CD14-positive monocyte (primary cell): ENCODE results near the gene TCP11. TPM values are rescaled to one million over a fixed set of nuclear protein-coding genes. Genes with fewer than 3 reads are reported as not detected.

ENCODE experiments used
- DNase-seq, 3 donors: peaks; one replicate each; pipeline ENCODE4 v3.0.0-alpha.2; 2011 to 2022
- H2AFZ ChIP-seq: 2 replicates; pipeline ENCODE4 v1.6.0; 2012; ENCODE audit warnings: mild to moderate bottlenecking, low read depth, low read length, inconsistent platforms; ENCODE audit not compliant: insufficient read depth, poor library complexity, severe bottlenecking
- H3K27ac ChIP-seq, 2 donors: 1 replicate in 1 of 2; 2 replicates in 1 of 2; pipeline ENCODE4 v1.5.1; 2012 to 2013; ENCODE audit warnings: low read length in 2 of 2, control low read depth in 1 of 2, inconsistent platforms in 1 of 2, low read depth in 1 of 2, mild to moderate bottlenecking in 1 of 2
- H3K27me3 ChIP-seq, 2 donors: one replicate each; pipeline versions ENCODE4 v1.6.0 to v1.6.1; 2011 to 2013; ENCODE audit warnings: low read length in 2 of 2; ENCODE audit not compliant: control insufficient read depth in 2 of 2, insufficient read depth in 2 of 2
- H3K36me3 ChIP-seq, 2 donors: replicated peaks in 1 of 2; 1 replicate in 1 of 2; 2 replicates in 1 of 2; pipeline versions ENCODE4 v1.5.1 to v1.6.1; 2012 to 2013; ENCODE audit warnings: low read length in 2 of 2, control low read depth in 1 of 2, inconsistent platforms in 1 of 2, mild to moderate bottlenecking in 1 of 2; ENCODE audit not compliant: insufficient read depth in 2 of 2, control insufficient read depth in 1 of 2
- H3K4me1 ChIP-seq, 2 donors: 1 replicate in 1 of 2; 2 replicates in 1 of 2; pipeline versions ENCODE4 v1.5.1 to v1.6.1; 2012 to 2013; ENCODE audit warnings: low read length in 2 of 2, control low read depth in 1 of 2, inconsistent platforms in 1 of 2, mild to moderate bottlenecking in 1 of 2, moderate library complexity in 1 of 2; ENCODE audit not compliant: insufficient read depth in 2 of 2, control insufficient read depth in 1 of 2
- H3K4me2 ChIP-seq: replicated peaks from 2 replicates; pipeline ENCODE3; 2012; ENCODE audit warnings: low read length, moderate library complexity, mild to moderate bottlenecking; ENCODE audit not compliant: poor library complexity, severe bottlenecking; ENCODE audit errors: extremely low read depth
- H3K4me3 ChIP-seq, 3 experiments: fragments of 200-600 bp in 1 of 3; sonication (generic) in 1 of 3; replicated peaks in 1 of 3; 1 replicate in 2 of 3; 2 replicates in 1 of 3; pipeline ENCODE4 v1.5.1; 2011 to 2013; ENCODE audit warnings: low read length in 3 of 3, mild to moderate bottlenecking in 3 of 3, control low read depth in 2 of 3, low read depth in 2 of 3, inconsistent platforms in 1 of 3, moderate library complexity in 1 of 3
- H3K79me2 ChIP-seq: 2 replicates; pipeline ENCODE4 v1.6.0; 2012; ENCODE audit warnings: mild to moderate bottlenecking, control low read depth, inconsistent platforms, low read length, moderate library complexity; ENCODE audit not compliant: insufficient read depth
- H3K9ac ChIP-seq: 2 replicates; pipeline ENCODE4 v1.6.0; 2017; ENCODE audit warnings: low read length, mild to moderate bottlenecking; ENCODE audit not compliant: insufficient read depth, poor library complexity, severe bottlenecking
- H3K9me3 ChIP-seq, 2 donors: replicated peaks in 1 of 2; 1 replicate in 1 of 2; 2 replicates in 1 of 2; pipeline versions ENCODE4 v1.5.1 to v1.6.1; 2012 to 2013; ENCODE audit warnings: low read length in 2 of 2, control low read depth in 1 of 2; ENCODE audit not compliant: control insufficient read depth in 1 of 2, insufficient read depth in 1 of 2
- H4K20me1 ChIP-seq: 2 replicates; pipeline ENCODE4 v1.6.0; 2012; ENCODE audit warnings: mild to moderate bottlenecking, low read length, control low read depth, moderate library complexity; ENCODE audit not compliant: insufficient read depth
- H3K27ac Mint-ChIP-seq, 7 donors: one replicate each; pipeline ENCODE4 v1.8.0; 2020; ENCODE audit warnings: mild to moderate bottlenecking in 7 of 7, mixed read lengths in 7 of 7, moderate library complexity in 6 of 7, inconsistent platforms in 2 of 7
- H3K27me3 Mint-ChIP-seq, 3 donors: one replicate each; pipeline ENCODE4 v1.8.0; 2021 to 2022; ENCODE audit warnings: low read depth in 3 of 3, mild to moderate bottlenecking in 3 of 3, mixed read lengths in 3 of 3, moderate library complexity in 3 of 3, inconsistent platforms in 1 of 3
- H3K36me3 Mint-ChIP-seq, 2 donors: one replicate each; pipeline ENCODE4 v1.8.0; 2020; ENCODE audit warnings: mixed read lengths in 2 of 2, inconsistent platforms in 1 of 2, mild to moderate bottlenecking in 1 of 2
- H3K4me1 Mint-ChIP-seq: one replicate; pipeline ENCODE4 v1.8.0; 2020; ENCODE audit warnings: mild to moderate bottlenecking, mixed read lengths
- H3K4me3 Mint-ChIP-seq, 2 donors: one replicate each; pipeline ENCODE4 v1.8.0; 2020; ENCODE audit warnings: mild to moderate bottlenecking in 2 of 2, mixed read lengths in 2 of 2, moderate library complexity in 1 of 2
- H3K9me3 Mint-ChIP-seq, 7 donors: one replicate each; pipeline ENCODE4 v1.8.0; 2020 to 2022; ENCODE audit warnings: mixed read lengths in 7 of 7, mild to moderate bottlenecking in 6 of 7, moderate library complexity in 6 of 7, inconsistent platforms in 2 of 7
- WGBS: methylation state at CpG from one replicate; pipeline ENCODE4 v1.1.5; 2013; ENCODE audit warnings: missing lambda C conversion rate; ENCODE audit not compliant: insufficient coverage; 5-methylcytosine and 5-hydroxymethylcytosine counted together
- intact Hi-C, 2 donors: fragments of 100-400 bp; cut with micrococcal nuclease; formaldehyde crosslinking; loops; one replicate each; pipeline versions ENCODE4 v1.15.0 to v1.15.1; 2023
- polyA plus RNA-seq, 3 donors: library from polyadenylated mRNA; depleted of rRNA in 1 of 3; unstranded in 2 of 3; stranded (reverse) in 1 of 3; fragments of 300-500 nt in 2 of 3; fragments of >200 nt in 1 of 3; fragmentation: Illumina TruSeq in 2 of 3; gene quantifications; 1 replicate in 2 of 3; 2 replicates in 1 of 3; pipeline ENCODE4 v1.2.3, GENCODE V29; 2012 to 2021
- TF ChIP-seq, protein P1 (sequence below): fragments of 200-600 bp; IDR thresholded peaks from one replicate; pipeline ENCODE4 v1.8.0; 2022; ENCODE audit warnings: antibody characterized with exemption, mild to moderate bottlenecking

The TCP11 gene
- polyA plus RNA-seq, 3 donors, result not detected

DNA sequence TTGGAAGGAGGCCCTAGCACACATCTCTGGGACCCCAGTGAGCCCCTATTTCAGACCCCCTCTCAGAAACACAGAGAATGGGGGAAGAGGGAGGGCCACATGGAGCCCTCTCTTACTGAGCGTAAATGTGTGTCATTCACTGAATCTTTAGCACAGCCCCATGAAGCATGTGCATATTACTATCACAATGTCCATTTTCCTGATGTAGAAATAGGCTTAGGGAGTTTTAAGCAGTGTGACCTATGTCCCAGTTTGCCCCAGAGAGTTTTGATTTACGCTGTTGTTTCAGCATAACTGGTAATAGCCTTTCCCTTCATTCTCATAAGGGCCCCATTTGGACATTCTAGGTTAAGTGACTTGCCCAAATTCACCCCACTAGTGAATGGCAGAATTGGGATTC, 25.0 kb upstream of the TCP11 start:
- Histone ChIP-seq H3K27me3 (no peaks in the 10 kb centered on the region), H3K36me3 (no peaks in the 10 kb centered on the region), H3K79me2 (no peaks in the 10 kb centered on the region), H3K9me3 (peaks cover 0 to 5% of the 10 kb centered on the region in 2 donors), H3K27ac (no peak overlapping the region), H4K20me1 (no peaks in the 10 kb centered on the region), H3K4me1 (no peaks in the 10 kb centered on the region), H3K4me3 (no peak overlapping the region), H3K4me2 (no peak overlapping the region), H2AFZ (no peak overlapping the region), H3K9ac (no peak overlapping the region)
- Mint-ChIP-seq H3K4me1 (no peaks in the 10 kb centered on the region), H3K27ac (no peak overlapping the region), H3K4me3 (no peak overlapping the region), H3K27me3 (peaks cover 4 to 11% (median 5%) of the 10 kb centered on the region in 3 donors), H3K36me3 (no peaks in the 10 kb centered on the region), H3K9me3 (peaks cover 0 to 14% (median 7%) of the 10 kb centered on the region in 7 donors)
- intact Hi-C loops, result no loop called here
- DNase-seq, result no peak
- TF ChIP-seq, protein P1, sequence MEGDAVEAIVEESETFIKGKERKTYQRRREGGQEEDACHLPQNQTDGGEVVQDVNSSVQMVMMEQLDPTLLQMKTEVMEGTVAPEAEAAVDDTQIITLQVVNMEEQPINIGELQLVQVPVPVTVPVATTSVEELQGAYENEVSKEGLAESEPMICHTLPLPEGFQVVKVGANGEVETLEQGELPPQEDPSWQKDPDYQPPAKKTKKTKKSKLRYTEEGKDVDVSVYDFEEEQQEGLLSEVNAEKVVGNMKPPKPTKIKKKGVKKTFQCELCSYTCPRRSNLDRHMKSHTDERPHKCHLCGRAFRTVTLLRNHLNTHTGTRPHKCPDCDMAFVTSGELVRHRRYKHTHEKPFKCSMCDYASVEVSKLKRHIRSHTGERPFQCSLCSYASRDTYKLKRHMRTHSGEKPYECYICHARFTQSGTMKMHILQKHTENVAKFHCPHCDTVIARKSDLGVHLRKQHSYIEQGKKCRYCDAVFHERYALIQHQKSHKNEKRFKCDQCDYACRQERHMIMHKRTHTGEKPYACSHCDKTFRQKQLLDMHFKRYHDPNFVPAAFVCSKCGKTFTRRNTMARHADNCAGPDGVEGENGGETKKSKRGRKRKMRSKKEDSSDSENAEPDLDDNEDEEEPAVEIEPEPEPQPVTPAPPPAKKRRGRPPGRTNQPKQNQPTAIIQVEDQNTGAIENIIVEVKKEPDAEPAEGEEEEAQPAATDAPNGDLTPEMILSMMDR, result no peak
- no CpG with 5 or more reads among the region's 2 CpGs for WGBS

DNA sequence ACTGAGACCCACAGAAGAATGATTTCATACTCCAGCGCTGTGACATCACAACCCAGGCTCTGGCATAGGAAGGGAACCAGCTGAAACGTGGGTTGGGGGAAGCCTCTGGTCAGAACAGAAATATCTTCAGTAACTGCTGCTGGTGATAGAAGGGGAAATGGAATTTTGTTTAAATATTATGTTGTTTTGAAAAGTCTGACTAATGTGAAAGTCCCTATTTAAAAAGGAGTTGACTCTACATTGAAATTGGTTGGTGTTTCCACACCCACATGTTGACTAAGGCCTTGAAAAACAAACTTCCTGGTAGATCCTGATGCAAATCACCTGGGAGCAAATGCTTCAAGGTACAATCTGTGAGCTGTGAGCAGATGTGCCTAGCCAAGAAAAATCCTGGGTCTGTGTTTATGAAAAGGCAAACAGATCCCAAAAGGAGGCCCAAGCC, 24.5 kb upstream of the TCP11 start:
- DNase-seq, result no peak
- Mint-ChIP-seq H3K9me3 (peaks cover 0 to 14% (median 7%) of the 10 kb centered on the region in 7 donors), H3K27me3 (peaks cover 4 to 11% (median 5%) of the 10 kb centered on the region in 3 donors), H3K27ac (no peak overlapping the region), H3K4me3 (no peak overlapping the region), H3K36me3 (no peaks in the 10 kb centered on the region), H3K4me1 (no peaks in the 10 kb centered on the region)
- Histone ChIP-seq H3K4me2 (no peak overlapping the region), H2AFZ (no peak overlapping the region), H3K27ac (no peak overlapping the region), H3K9me3 (peaks cover 0 to 5% of the 10 kb centered on the region in 2 donors), H3K9ac (no peak overlapping the region), H3K4me1 (no peaks in the 10 kb centered on the region), H3K27me3 (no peaks in the 10 kb centered on the region), H4K20me1 (no peaks in the 10 kb centered on the region), H3K36me3 (no peaks in the 10 kb centered on the region), H3K79me2 (no peaks in the 10 kb centered on the region), H3K4me3 (no peak overlapping the region)
- intact Hi-C loops, result no loop called here
- TF ChIP-seq, protein P1, result no peak
- WGBS, result 100% methylated on average over 1 of the region's 2 CpGs
